Kidney (tissue), 22 donors: ENCODE data around the gene FAM3C. TPM values are rescaled to one million over a fixed set of nuclear protein-coding genes. Genes with fewer than 3 reads are reported as not detected.

Experiments used
- DNase-seq, 5 donors: peaks; one replicate each; pipeline ENCODE4 v3.0.0-alpha.2; 2013 to 2020
- FAIRE-seq: peaks from 2 replicates; lab custom pipeline; 2012; peaks lifted over from hg19 to GRCh38; lab: Jason Lieb, UNC
- H3K27ac ChIP-seq, 2 donors: one replicate each; pipeline ENCODE4 v1.7.0; 2013; ENCODE audit warnings: low read depth in 2 of 2, low read length in 2 of 2, inconsistent platforms in 1 of 2
- H3K27me3 ChIP-seq: one replicate; pipeline ENCODE4 v1.7.1; 2013; ENCODE audit warnings: low read length, inconsistent platforms; ENCODE audit not compliant: control insufficient read depth, insufficient read depth
- H3K36me3 ChIP-seq, 3 donors: one replicate each; pipeline versions ENCODE4 v1.7.0 to v1.7.1; 2013; ENCODE audit warnings: low read length in 3 of 3, control low read depth in 1 of 3, inconsistent platforms in 1 of 3; ENCODE audit not compliant: insufficient read depth in 3 of 3, control insufficient read depth in 2 of 3
- H3K4me1 ChIP-seq, 3 donors: one replicate each; pipeline versions ENCODE4 v1.7.0 to v1.7.1; 2013; ENCODE audit warnings: low read length in 3 of 3, inconsistent platforms in 1 of 3, low read depth in 1 of 3; ENCODE audit not compliant: control insufficient read depth in 2 of 3, insufficient read depth in 2 of 3
- H3K4me3 ChIP-seq, 3 donors: one replicate each; pipeline versions ENCODE4 v1.7.0 to v1.8.1; 2013; ENCODE audit warnings: low read length in 3 of 3, control low read depth in 1 of 3, inconsistent platforms in 1 of 3
- H3K9ac ChIP-seq, 3 donors: one replicate each; pipeline versions ENCODE4 v1.7.0 to v1.7.1; 2013; ENCODE audit warnings: low read length in 3 of 3, control low read depth in 1 of 3, inconsistent platforms in 1 of 3
- H3K9me3 ChIP-seq, 3 donors: one replicate each; pipeline versions ENCODE4 v1.7.0 to v1.7.1; 2013; ENCODE audit warnings: low read length in 3 of 3, control low read depth in 1 of 3, inconsistent platforms in 1 of 3; ENCODE audit not compliant: control insufficient read depth in 2 of 3, insufficient read depth in 1 of 3
- CTCF ChIP-seq: IDR thresholded peaks from 3 replicates; pipeline ENCODE4 v1.5.1; 2012; ENCODE audit warnings: mild to moderate bottlenecking, moderate library complexity, borderline replicate concordance; ENCODE audit not compliant: insufficient read depth; ENCODE audit errors: extremely low read depth
- intact Hi-C: fragments of 100-400 bp; cut with DNase I; formaldehyde crosslinking; loops from one replicate; pipeline ENCODE4 v1.11.1; 2022
- long read RNA-seq, 10 donors: library from polyadenylated mRNA in 1 of 10; unstranded in 1 of 10; transcript quantifications; one replicate each; pipeline ENCODE4 v2.0.0 and lab custom pipeline, GENCODE V29; 2021 to 2026
- polyA plus RNA-seq: library from polyadenylated mRNA; stranded (reverse); fragments of 350-450 nt; fragmentation: Illumina TruSeq; extraction: RNeasy Lipid Tissue Mini Kit (QIAGEN cat#74804); gene quantifications from one replicate; pipeline ENCODE4 v1.2.3, GENCODE V29; 2014; ENCODE audit warnings: low read depth, low replicate concordance; ENCODE audit not compliant: insufficient read depth
- total RNA-seq: library from RNA; stranded (reverse); fragmentation: NEBNext Ultra II Directional; extraction: Animal tissue kit (Norgen Biotek cat#: 25700); gene quantifications from one replicate; pipeline ENCODE4 v1.2.1, GENCODE V29; 2021
- donor health status: control.
- donor health status: control.
- donor health status: control.
- donor health status: control.
- donor health status: control.
- donor health status: DM: yes; HTN: yes; CAD: no.
- donor health status: Normal renal cell carcinoma (clear cell type).

FAM3C gene
- total RNA-seq = 82.6 TPM
- polyA plus RNA-seq = 49.5 TPM
- long read RNA-seq, donor 1, transcript FAM3C-201 (10 exons, 2,508 nt) = major isoform, 17 of 18 reads
- long read RNA-seq, donor 1, partial matches to known transcripts = 0 of 18 reads
- long read RNA-seq, donor 1, other reads (novel, unspliced or antisense) = 0 of 18 reads
- long read RNA-seq, donor 2, transcript FAM3C-204 (2 exons, 567 nt) = minor isoform, 5 of 34 reads
- long read RNA-seq, donor 2, transcript FAM3C-201 (10 exons, 2,508 nt) = major isoform, 29 of 34 reads
- long read RNA-seq, donor 2, partial matches to known transcripts = 0 of 34 reads
- long read RNA-seq, donor 2, other reads (novel, unspliced or antisense) = 0 of 34 reads
- long read RNA-seq, donor 3, transcript FAM3C-201 (10 exons, 2,508 nt) = major isoform, 35 of 42 reads
- long read RNA-seq, donor 3, transcript FAM3C-204 (2 exons, 567 nt) = minor isoform, 7 of 42 reads
- long read RNA-seq, donor 3, partial matches to known transcripts = 0 of 42 reads
- long read RNA-seq, donor 3, other reads (novel, unspliced or antisense) = 0 of 42 reads
- long read RNA-seq, donor 4, transcript FAM3C-201 (10 exons, 2,508 nt) = major isoform, 27 of 29 reads
- long read RNA-seq, donor 4, partial matches to known transcripts = 0 of 29 reads
- long read RNA-seq, donor 4, other reads (novel, unspliced or antisense) = 0 of 29 reads
- long read RNA-seq, donor 5, partial matches to known transcripts = 0 of 2 reads
- long read RNA-seq, donor 5, other reads (novel, unspliced or antisense) = 0 of 2 reads
- long read RNA-seq, donor 6, transcript FAM3C-201 (10 exons, 2,508 nt) = major isoform, 32 of 33 reads
- long read RNA-seq, donor 6, partial matches to known transcripts = 0 of 33 reads
- long read RNA-seq, donor 6, other reads (novel, unspliced or antisense) = 0 of 33 reads
- long read RNA-seq, donor 7, transcript FAM3C-201 (10 exons, 2,508 nt) = major isoform, 97 of 109 reads
- long read RNA-seq, donor 7, partial matches to known transcripts = 4 of 109 reads
- long read RNA-seq, donor 7, other reads (novel, unspliced or antisense) = 8 of 109 reads
- long read RNA-seq, donor 8, transcript FAM3C-201 (10 exons, 2,508 nt) = major isoform, 19 of 23 reads
- long read RNA-seq, donor 8, partial matches to known transcripts = 0 of 23 reads
- long read RNA-seq, donor 8, other reads (novel, unspliced or antisense) = 0 of 23 reads
- long read RNA-seq, donor 9, transcript FAM3C-201 (10 exons, 2,508 nt) = major isoform, 14 of 14 reads
- long read RNA-seq, donor 9, partial matches to known transcripts = 0 of 14 reads
- long read RNA-seq, donor 9, other reads (novel, unspliced or antisense) = 0 of 14 reads
- long read RNA-seq, donor 10, transcript FAM3C-201 (10 exons, 2,508 nt) = major isoform, 18 of 21 reads
- long read RNA-seq, donor 10, partial matches to known transcripts = 0 of 21 reads
- long read RNA-seq, donor 10, other reads (novel, unspliced or antisense) = 0 of 21 reads

- Histone ChIP-seq H3K36me3 (no peaks in the 10 kb centered on the region), H3K27me3 (no peaks in the 10 kb centered on the region), H3K4me1 (peaks cover 2 to 11% (median 3%) of the 10 kb centered on the region in 3 donors), H3K27ac (peak within 1 kb of the TSS; percentile 61 to 80), H3K9me3 (no peaks in the 10 kb centered on the region), H3K4me3 (peak within 1 kb of the TSS; percentile 77 to 88 (median 79)), H3K9ac (peak within 1 kb of the TSS; percentile 74 to 89 (median 78))
- DNase-seq (peak; percentile 92 to 98 (median 95)), FAIRE-seq (no peak)
- intact Hi-C loops = no loop called here
- TF ChIP-seq CTCF = peak; percentile 83
Measured at GRCh38 chr7:121395961-121396757, at the start of gene FAM3C. TSS of gene FAM3C (minus strand) at chr7:121396308. CDS start at chr7:121382969, 13,339 bp downstream.

- no peak overlapping the region for H3K27ac ChIP-seq
- no peak for TF ChIP-seq CTCF
- no peak overlapping the region for H3K4me3 ChIP-seq
- no peaks in the 10 kb centered on the region for H3K27me3 ChIP-seq
- no peaks in the 10 kb centered on the region for H3K9me3 ChIP-seq
- intact Hi-C loops = no loop called here
- no peak for FAIRE-seq
- H3K9ac ChIP-seq = no peak overlapping the region
- H3K4me1 ChIP-seq = peaks cover 0 to 4% (median 0%) of the 10 kb centered on the region in 3 donors
- H3K36me3 ChIP-seq = no peaks in the 10 kb centered on the region
- no peak for DNase-seq
Measured at GRCh38 chr7:121442845-121443244, 46.7 kb upstream of the FAM3C start.
